ENCODE results near the gene SLC9B2.

Gene SLC9B2

GRCh38 chr4:103075894-103076746 lies 441 bp downstream of the SLC9B2 start:
- DNase-seq = peak; percentile 84

- DNase-seq = no peak
Measured at GRCh38 chr4:103075435-103075893, 1.1 kb downstream of the SLC9B2 start.

GRCh38 chr4:103074744-103075434 lies 1.7 kb downstream of the SLC9B2 start:
- DNase-seq = no peak

- no peak for DNase-seq
Measured at GRCh38 chr4:103073792-103074438, 2.6 kb downstream of the SLC9B2 start.

GRCh38 chr4:103067841-103068547 lies 8.6 kb downstream of the SLC9B2 start:
- no peak for DNase-seq

GRCh38 chr4:103060453-103061148 lies 16.0 kb downstream of the SLC9B2 start:
- DNase-seq = no peak

- no peak for DNase-seq
Measured at GRCh38 chr4:103054030-103054429, 22.5 kb downstream of the SLC9B2 start.

GRCh38 chr4:103052779-103053178 lies 23.8 kb downstream of the SLC9B2 start:
- DNase-seq = no peak

GRCh38 chr4:103052145-103052544 lies 24.4 kb downstream of the SLC9B2 start:
- DNase-seq = no peak

- no peak for DNase-seq
Measured at GRCh38 chr4:103050736-103051436, 25.7 kb downstream of the SLC9B2 start.

- peak; percentile 84 for DNase-seq
Measured at GRCh38 chr4:103046416-103047290, 29.9 kb downstream of the SLC9B2 start.

- no peak for DNase-seq
Measured at GRCh38 chr4:103044183-103044582, 32.4 kb downstream of the SLC9B2 start.

- no peak for DNase-seq
Measured at GRCh38 chr4:103036169-103036568, 40.4 kb downstream of the SLC9B2 start.

GRCh38 chr4:103032574-103032973 lies 44.0 kb downstream of the SLC9B2 start:
- peak; percentile 81 for DNase-seq

GRCh38 chr4:103030791-103031190 lies 45.8 kb downstream of the SLC9B2 start:
- DNase-seq = no peak

GRCh38 chr4:103029300-103029699 lies 47.3 kb downstream of the SLC9B2 start:
- DNase-seq = no peak

- no peak for DNase-seq
Measured at GRCh38 chr4:103026868-103027267, 49.7 kb downstream of the SLC9B2 start.

- no peak for DNase-seq
Measured at GRCh38 chr4:103024996-103025395, 51.6 kb downstream of the SLC9B2 start.

GRCh38 chr4:103021120-103021519 lies 55.4 kb downstream of the SLC9B2 start:
- DNase-seq = no peak

- DNase-seq = peak; percentile 96
Measured at GRCh38 chr4:103019308-103020124, 57.0 kb downstream of the SLC9B2 start, which contains the start of gene SLC9B1. Gene SLC9B1, minus strand, starts transcription at chr4:103019705. Its CDS starts 27,994 bp downstream, at chr4:102991711.

Measured in hematopoietic multipotent progenitor cell treated with erythropoietin and hydrocortisone succinate and interleukin-3 and kit ligand, for 6 days (in vitro differentiated cells).